ENCODE results near the gene LPO. TPM values are rescaled to one million over a fixed set of nuclear protein-coding genes. Genes with fewer than 3 reads are reported as not detected.

The LPO gene
- total and polyA plus RNA-seq, 10 of the 15 experiments (the other 5 are each of a cell fraction or from before 2014, with no cell fraction given), result 0.03 to 0.11 (median 0.06) TPM; not detected in 7

- in situ Hi-C loops (cut with MboI), result no loop called here
- POLR2A ChIA-PET, result no interaction called here
- TF ChIP-seq NR2C2 (IDR thresholded peaks at IDR 0.05; ENCODE audit: borderline replicate concordance, control insufficient read depth, insufficient read length, low read depth) (no peak), BRCA1 (IDR thresholded peaks at IDR 0.05; ENCODE audit: low read depth, low read length) (no peak), NFIC (IDR thresholded peaks at IDR 0.05; ENCODE audit: low read depth, low read length) (no peak), RELB (IDR thresholded peaks at IDR 0.05; ENCODE audit: low read depth) (no peak), ZNF207 (IDR thresholded peaks at IDR 0.05; ENCODE audit: borderline replicate concordance) (no peak), PBX3 (IDR thresholded peaks at IDR 0.05; ENCODE audit: insufficient replicate concordance, low read depth, low read length) (no peak), PAX8 (IDR thresholded peaks at IDR 0.05) (no peak), NBN (IDR thresholded peaks at IDR 0.05) (no peak), SIX5 (IDR thresholded peaks at IDR 0.05; ENCODE audit: low read depth, low read length, severe bottlenecking) (no peak), IKZF1 (conservative IDR thresholded peaks at IDR 0.05) (no peak), TARDBP (IDR thresholded peaks at IDR 0.05; ENCODE audit: borderline replicate concordance) (no peak), E2F4 (IDR thresholded peaks at IDR 0.05; ENCODE audit: low read depth, low read length) (no peak), ZBTB4 (CRISPR knock-in tag; IDR thresholded peaks at IDR 0.05) (no peak)
Measured at GRCh38 chr17:58272367-58273280, 34.2 kb downstream of the LPO start.

More at GRCh38 chr17:58272367-58273280, 34.2 kb downstream of the LPO start:
- CTCF ChIA-PET, result interaction anchor here (1.6 kb wide), 1 partner anchor 31 kb away, joined by 4 read pairs; no protein-coding TSS in a partner anchor
- Histone ChIP-seq H3K36me3 (ENCODE audit: control insufficient read depth in 2 of 2, insufficient read depth in 2 of 2, low read length in 1 of 2) (no peaks in the 10 kb centered on the region), H3K4me2 (ENCODE audit: control insufficient read depth, insufficient read depth) (no peak overlapping the region), H3K4me1 (ENCODE audit: control insufficient read depth, insufficient read depth, low read length) (no peaks in the 10 kb centered on the region; the same call in 1 of the 2 replicates), H4K20me1 (ENCODE audit: control insufficient read depth, insufficient read depth) (no peaks in the 10 kb centered on the region), H2AFZ (ENCODE audit: control insufficient read depth, low read depth, low read length) (no peak overlapping the region), H3K4me3 (no peak overlapping the region), H3K79me2 (ENCODE audit: control insufficient read depth, insufficient read depth, low read length) (no peaks in the 10 kb centered on the region), H3K9ac (ENCODE audit: control insufficient read depth, insufficient read depth, low read length) (no peak overlapping the region), H3K27me3 (replicated peaks in 1 of 2; ENCODE audit: control insufficient read depth in 2 of 2, insufficient read depth in 2 of 2, low read length in 1 of 2) (no peaks in the 10 kb centered on the region; a peak in 1 of 4 replicates), H3K27ac (ENCODE audit: control insufficient read depth, insufficient read depth) (no peak overlapping the region), H3K9me3 (replicated peaks; ENCODE audit: control insufficient read depth, insufficient read depth, low read length) (no peaks in the 10 kb centered on the region)
- intact Hi-C loops (cut with micrococcal nuclease; ENCODE audit: unreplicated experiment), result no loop called here
- WGBS (ENCODE audit: insufficient coverage, insufficient replicate concordance, low lambda C conversion rate, missing lambda C conversion rate), result 65% methylated on average over 12 of the region's 12 CpGs
- ATAC-seq (no peak), DNase-seq (ENCODE audit: low read depth, low spot score) (no peak), FAIRE-seq (no peak)
- no TSS peak for BruUV-seq (replicated peaks)
- RAD21 ChIA-PET (ENCODE audit: unreplicated experiment), result no interaction called here
- SMC1A ChIA-PET (ENCODE audit: uncharacterized antibody, unreplicated experiment), result no interaction called here

Data from GM12878 (cell line).